HG03280 (cell line): ENCODE data around the gene CFAP20DC.
"Not testable (repeated sequence)": the region's sequence is repeated elsewhere in the genome, so short reads cannot be mapped to it uniquely, and the experiment has no call there.

Source experiments
- ATAC-seq: cut with Tn5 transposase; IDR thresholded peaks from one replicate; pipeline ENCODE4 v1.9.1; 2021; ENCODE audit warnings: mild to moderate bottlenecking, moderate library complexity; ENCODE audit not compliant: unreplicated experiment

CFAP20DC gene

DNA sequence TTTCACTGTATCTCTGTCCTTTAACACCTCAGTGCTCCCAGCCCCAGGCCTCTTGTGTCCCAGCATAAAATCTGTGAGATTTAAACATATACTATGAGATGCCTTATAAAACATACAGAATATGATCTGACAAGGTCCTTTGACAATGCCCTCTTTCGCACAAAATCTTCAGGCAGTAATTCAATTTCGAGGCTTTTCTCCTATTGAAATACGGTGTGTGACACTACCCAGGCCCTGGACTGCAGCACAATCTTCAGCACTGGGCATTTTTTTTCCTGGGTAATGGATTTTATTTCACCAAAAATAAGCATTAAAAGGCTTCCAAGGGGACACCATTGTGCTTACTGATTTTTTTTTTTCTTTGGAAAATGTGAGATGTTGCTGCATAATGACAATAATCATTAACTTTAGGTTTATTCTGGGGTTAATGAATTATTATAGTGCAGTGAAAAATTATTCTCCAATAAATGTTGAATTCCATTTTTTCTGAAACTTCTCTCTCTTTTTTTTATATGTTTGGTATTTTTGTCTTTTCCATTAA, 342.4 kb downstream of the CFAP20DC start:
- ATAC-seq, result no peak

GRCh38 chr3:58706395-58707167, 343.2 kb downstream of the CFAP20DC start:
- no peak for ATAC-seq

- no peak for ATAC-seq
Measured at GRCh38 chr3:58704745-58705144, 345.1 kb downstream of the CFAP20DC start.

GRCh38 chr3:58704304-58704703, 345.5 kb downstream of the CFAP20DC start:
- not testable (repeated sequence) for ATAC-seq

DNA sequence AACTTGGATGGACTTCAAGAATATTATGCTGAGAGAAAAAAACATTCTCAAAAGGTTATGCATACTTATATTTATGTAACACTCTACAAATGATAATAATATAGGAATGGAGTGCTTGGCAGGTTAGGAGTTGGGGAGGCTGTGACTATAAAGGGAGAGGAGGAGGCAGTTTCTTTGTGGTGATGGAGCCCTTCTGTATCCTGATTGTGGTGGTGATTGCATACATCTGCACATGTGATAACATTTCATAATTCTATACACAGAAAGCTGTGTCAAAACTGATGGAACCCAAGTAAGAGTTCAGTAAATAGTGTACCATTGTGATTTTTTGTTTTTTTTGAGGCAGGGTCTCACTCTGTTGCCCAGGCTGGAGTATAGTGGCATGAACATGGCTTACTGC, 351.6 kb downstream of the CFAP20DC start:
- ATAC-seq, result no peak

GRCh38 chr3:58697561-58697960, 352.3 kb downstream of the CFAP20DC start:
- no peak for ATAC-seq

DNA sequence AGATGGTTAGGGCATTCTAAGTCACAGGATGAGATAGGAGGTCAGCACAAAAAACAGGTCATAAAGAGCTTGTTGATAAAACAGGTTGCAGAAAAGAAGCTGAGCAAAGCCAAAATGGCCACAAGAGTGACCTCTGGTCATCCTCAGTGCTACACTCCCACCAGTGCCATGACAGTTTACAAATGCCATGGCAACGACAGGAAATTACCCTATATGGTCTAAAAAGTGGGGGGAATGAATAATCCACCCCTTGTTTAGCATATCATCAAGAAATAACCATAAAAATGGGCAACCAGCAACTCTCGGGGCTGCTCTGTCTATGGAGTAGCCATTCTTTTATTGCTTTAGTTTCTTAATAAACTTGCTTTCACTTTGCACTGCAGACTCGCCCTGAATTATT, 353.0 kb downstream of the CFAP20DC start:
- ATAC-seq, result not testable (repeated sequence)

- ATAC-seq, result no peak
Measured at GRCh38 chr3:58696093-58696492, 353.7 kb downstream of the CFAP20DC start.

- ATAC-seq, result not testable (repeated sequence)
Measured at GRCh38 chr3:58695284-58695683, 354.5 kb downstream of the CFAP20DC start.

- peak; percentile 53 for ATAC-seq
Measured at GRCh38 chr3:58693940-58694850, 355.6 kb downstream of the CFAP20DC start.

DNA sequence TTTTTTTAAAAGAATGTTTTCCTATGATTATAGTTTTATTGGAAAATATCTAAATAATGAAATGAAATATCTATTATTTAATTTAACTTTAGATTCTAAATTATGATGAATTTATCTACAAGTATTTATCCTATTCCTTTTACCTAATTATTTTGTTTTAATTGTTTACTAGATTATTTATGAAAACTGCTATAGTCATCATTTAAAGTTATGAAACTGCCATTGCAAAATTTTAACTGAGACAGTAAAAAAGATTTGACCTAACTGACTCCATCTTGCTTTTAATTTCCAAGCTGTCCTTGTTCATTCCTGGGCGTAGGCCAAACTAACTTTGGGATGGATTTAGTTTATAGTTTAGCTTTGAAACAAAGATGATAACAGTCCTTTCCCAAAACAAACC, 357.3 kb downstream of the CFAP20DC start:
- no peak for ATAC-seq
